GM18907 (cell line): ENCODE data around the gene UGGT2.
"Not testable (repeated sequence)": the region's sequence is repeated elsewhere in the genome, so short reads cannot be mapped to it uniquely, and the experiment has no call there.

Source experiments
- ATAC-seq: cut with Tn5 transposase; IDR thresholded peaks from one replicate; pipeline ENCODE4 v1.9.1; 2021; ENCODE audit warnings: mild to moderate bottlenecking, moderate library complexity; ENCODE audit not compliant: unreplicated experiment

The UGGT2 gene

DNA sequence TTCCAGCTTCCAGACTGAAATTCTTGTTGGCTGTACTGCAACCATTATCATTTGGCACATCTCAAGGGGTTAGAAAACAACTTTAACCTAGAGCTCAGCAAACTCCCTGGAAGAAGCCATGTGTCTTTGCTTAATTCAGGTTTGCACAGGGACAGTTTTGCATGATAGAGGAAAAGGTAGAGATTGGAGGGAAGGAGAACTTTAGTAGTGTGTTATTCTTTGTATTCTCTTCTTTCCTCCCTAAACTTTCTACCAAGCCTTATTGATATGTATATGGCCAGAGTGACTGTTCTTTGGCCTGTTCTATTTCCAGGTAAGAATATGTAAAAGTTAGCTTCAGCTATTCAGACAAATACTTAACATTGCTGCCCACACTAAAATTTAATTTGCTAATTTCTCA, 53.1 kb downstream of the UGGT2 start:
- ATAC-seq, result no peak

DNA sequence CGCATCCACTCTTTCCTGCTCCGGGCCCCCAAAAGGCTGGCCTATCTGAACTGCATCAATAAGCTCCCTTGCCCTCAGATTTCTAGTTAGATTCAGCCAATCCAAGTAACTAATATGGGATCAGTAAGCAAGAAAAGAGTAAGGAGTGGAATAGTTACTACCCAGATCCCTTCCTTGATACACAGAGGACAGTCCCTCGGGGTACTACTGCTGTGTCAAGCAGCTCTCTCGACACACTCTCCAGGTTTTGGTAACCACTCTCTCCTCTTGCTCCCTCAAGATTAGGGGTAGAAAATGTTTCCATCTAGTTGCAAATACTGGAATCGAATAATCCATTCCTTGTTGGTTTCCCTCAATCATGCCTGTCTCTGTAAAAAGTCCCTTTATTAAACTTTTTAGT, 65.4 kb downstream of the UGGT2 start:
- ATAC-seq, result no peak

DNA sequence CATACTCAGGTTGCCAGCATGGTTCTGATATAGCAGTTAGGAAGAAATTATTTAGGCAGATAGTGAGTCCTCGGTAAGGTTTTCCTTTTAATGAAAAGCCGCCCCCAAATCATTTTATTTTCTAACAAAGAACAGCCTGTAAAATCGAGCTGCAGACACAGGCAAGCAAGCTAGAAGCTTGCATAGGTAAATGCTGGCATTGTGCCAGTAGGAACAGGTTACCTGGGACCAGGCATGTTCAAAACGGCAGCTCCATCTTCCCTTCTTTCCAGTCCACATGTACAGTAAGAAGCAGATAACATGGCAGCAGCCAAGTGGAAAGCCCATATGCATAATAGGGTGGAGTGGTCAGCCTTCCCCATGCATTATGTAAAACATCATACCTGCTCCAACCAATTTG, 71.1 kb downstream of the UGGT2 start:
- ATAC-seq, result no peak

DNA sequence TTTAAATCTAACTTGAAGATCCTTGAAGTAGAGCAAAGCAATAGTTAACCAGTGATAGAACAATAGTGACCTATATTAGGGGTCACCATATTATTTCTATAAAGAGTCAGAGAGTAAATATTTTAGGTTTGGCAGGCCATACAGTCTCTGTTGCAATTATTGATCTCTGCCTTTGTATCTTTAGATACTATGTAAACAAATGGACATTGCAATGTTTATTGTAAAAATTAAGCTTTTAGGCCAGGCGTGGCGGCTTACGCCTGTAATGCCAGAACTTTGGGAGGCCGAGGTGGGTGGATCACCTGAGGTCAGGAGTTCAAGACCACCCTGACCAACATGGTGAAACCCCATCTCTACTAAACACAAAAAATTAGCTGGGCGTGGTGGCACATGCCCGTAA, 80.5 kb downstream of the UGGT2 start:
- not testable (repeated sequence) for ATAC-seq

DNA sequence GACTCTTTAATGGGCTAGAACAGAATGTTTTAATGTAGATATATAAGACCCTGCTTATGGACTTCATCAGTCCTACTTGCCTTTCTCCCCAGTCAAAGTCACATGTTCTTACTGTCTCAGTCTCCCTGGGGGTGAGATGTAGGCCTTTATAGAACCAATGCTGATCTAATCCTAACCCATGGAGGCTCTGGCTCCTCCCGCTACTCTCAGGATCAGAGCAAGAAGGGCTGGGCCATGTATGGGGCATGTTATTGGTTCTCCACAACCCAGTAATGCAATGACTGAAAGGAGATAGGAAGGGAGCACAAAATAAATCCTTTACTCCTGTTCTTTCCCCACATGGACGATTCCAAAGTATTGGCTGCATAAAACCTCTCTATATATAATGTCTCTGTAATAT, 82.3 kb downstream of the UGGT2 start:
- no peak for ATAC-seq

DNA sequence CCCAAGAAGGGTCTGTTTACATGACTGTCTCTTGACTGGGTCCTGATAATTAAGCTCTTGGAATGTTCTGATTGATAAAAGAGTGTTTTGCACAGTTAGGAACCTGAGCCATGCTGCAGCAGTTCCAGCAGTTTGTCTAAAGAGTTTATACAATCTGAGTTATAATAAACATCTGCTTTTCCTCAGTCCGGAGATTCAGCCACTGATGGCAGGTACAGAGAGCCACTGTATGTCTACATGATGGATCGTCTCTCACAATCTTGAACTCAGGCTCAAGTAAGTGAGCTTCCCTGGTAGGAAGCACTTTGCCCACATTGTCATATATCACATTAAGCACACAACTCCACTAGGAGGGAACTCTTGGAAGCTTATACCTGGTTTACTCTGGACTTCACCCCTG, 84.3 kb downstream of the UGGT2 start:
- ATAC-seq, result no peak

DNA sequence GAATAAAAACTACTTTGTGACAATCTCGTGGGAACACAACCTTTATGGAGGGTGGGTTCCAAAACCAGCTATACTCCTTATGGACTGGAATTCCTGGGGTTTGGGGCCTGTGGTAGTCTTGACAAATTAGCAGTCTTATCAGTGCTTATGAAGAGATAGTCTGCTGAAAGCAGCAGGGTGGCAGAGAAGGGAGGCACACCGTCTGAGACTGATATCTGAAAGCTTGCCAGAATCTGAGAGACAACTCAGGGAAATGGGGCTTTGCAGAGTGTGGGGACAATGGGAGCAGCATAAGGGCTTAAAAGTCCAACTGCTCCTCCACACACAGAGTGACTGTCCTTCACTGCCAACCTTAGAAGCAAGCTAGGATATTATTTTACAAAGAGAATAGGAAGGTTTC, 95.9 kb downstream of the UGGT2 start:
- ATAC-seq, result no peak

DNA sequence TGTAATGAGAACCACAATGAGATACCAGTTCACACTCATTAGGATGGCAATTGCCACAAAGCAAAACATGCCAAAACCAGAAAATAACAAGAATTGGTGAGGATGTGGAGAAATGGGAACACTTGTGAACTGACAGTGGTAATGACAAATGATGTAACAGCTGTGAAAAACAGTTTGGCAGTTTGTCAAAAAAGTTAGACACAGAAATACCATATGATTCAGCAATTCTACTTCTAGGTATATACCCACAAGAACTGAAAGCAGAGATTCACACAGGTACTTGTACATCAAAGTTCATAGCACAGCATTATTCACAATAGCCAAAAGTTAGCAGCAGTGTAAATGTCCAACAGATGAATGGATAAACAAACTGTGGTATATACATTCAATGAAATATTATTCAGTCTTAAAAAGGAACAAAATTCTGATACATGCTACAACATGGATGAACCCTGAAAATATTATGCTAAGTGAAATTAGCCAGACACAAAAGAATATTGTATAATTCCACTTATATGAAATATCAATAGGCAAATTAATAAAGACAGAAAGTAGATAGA, 96.5 kb downstream of the UGGT2 start:
- no peak for ATAC-seq

DNA sequence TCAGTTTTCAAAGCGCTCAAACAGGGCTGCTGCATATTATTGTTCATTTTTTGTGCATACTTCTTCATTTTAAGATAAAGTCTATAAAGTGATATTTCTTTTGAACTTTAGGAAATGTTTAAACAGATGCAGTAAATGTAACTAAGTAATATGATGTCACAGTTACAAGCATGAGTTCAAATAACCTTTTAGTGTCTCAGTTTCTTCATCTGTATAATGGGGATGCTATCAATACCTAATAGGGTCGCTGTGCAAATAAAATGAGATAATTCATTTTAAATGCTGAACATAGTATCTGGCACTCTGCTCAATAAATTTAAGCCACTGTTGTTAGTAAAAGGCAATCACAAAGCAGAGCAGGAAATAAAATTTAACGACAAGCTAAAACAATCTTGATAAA, 97.5 kb downstream of the UGGT2 start:
- no peak for ATAC-seq

DNA sequence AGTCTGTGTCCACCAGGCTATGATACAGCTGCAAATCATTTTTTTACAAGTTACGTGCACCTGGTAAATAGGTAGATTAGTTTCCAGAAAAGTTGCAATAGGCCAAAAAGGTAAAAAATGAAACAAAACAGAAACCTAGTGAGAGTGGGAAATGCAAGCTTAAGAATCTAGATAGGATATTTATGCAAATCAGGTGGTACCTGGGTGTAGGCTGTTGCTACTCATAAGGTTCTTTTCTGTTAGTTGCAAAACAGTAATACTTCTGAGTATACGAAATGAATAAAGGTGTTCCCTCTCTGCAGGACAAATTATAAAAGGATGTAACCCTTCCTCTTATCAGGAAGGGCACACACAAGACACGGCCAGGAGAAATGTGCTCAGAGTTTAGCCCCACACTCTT, 97.9 kb downstream of the UGGT2 start:
- peak; percentile 69 for ATAC-seq

DNA sequence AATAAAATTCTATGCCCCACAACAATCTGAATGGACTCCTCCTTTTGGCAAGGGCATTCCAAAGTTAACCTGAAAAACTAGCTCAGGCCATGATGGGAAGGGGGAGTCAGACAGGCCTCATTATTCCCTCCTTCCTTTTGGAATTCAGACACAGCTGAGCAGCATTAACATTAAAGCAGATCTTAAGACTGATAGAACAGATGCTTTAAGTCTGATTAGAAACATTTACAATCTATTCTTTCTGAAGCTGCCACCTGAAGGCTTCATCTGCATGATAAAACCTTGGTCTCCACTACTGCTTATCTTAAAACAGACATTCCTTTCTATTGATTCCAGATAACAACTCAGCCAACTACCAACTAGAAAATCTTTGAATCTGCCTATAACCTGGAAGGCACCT, 98.9 kb downstream of the UGGT2 start:
- ATAC-seq, result no peak

DNA sequence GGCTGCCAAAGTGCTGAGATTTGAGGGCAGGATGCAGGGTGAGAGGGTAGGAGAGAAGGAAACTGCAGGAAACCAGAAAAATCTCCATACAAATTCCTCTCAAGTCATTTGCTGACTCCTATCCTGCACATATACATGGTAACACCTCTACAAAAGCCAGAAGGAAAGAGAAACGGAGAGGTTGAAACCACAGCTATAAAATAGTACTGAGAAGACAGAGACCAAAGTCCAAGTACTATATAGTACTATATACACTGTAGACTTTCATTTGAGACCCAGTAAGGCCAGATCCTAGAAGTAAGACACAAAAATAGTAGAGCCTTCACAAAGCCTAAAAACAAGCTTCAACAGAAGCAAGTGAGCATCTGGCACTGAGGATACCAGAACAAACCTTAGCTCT, 103.1 kb downstream of the UGGT2 start:
- ATAC-seq, result no peak

DNA sequence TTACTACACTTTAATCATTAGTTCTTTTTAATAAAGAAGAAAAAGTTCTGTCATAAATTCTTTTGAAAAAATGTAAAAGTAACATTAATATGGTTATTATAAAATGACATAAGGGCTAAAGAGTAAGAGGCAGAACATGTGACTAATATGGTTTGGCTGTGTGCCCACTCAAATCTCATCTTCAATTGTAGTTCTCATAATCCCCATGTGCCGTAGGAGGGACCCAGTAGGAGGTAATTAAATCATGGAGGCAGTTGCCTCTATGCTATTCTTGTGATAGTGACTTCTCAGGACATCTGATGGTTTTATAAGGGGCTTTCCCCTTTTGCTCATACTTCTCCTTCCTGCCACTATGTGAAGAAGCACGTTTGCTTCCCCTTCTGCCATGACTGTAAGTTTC, 104.5 kb downstream of the UGGT2 start:
- ATAC-seq, result no peak

DNA sequence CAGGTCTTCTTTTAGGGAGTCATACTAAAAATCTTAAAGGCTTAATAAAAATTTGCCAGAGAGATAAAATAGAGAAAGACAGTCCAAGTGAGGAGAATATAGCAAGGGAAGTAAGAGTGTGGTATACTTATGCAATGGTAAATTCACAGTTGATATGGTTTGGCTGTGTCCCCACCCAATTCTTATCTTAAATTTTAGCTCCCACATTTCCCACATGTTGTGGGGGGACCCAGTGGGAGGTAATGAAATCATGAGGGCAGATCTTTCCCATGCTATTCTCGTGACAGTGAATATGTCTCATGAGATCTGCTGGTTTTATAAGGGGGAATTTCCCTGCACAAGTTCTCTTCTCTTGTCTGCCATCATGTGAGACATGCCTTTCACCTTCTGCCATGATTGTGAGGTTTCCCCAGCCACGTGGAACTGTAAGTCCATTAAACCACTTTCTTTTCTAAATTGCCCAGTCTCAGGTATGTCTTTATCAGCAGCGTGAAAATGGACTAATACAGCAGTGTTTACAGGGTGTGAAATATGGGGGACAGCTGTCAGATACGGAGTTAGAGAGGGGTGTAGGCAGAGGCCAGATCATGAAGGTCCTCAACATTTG, 115.4 kb downstream of the UGGT2 start:
- no peak for ATAC-seq

DNA sequence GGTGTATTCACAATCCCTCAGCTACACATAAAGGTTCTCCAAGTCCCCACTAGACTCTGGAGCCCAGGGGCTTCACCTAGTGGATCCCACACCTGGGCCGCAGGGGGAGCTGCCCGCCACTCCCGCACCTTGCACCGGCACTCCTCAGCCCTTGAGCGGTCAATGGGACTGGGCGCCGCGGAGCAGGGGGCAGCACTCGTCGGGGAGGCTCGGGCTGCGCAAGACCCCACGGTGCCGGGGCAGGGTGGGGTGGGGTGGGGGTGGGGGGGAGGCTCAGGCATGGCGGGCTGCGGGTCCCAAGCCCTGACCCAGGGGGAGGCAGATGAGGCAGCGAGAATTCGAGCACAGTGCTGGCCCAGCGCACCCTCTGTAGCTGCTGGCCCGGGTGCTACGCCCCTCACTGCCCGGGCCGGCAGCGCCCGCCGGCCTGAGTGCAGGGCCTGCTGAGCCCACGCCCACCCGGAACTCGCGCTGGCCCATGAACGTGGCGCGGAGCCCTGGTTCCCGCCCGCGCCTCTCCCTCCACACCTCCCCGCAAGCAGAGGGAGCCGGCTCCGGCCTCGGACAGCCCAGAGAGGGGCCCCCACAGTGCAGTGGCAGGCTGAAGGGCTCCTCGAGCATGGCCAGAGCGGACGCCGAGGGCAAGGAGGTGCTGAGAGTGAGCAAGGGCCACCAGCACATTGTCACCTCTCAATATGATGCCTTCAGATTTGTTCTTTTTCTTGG, 121.7 kb downstream of the UGGT2 start:
- no peak for ATAC-seq

DNA sequence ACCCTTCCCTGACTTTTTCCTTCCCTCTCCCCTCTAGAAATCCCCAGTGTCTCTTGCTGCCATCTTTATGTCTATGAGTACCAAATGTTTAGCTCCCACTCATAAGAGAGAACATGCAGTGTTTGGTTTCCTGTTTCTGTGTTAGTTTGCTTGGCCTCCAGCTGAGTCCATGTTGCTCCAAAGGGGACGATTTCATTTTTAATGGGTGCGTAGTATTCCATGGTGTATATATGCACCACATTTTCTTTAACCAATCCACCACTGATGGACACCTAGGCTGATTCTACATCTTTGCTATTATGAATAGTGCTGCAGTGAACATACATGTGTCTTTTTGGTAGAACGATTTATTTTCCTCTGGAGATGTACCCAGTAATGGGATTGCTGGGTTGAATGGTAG, 123.8 kb downstream of the UGGT2 start:
- no peak for ATAC-seq

DNA sequence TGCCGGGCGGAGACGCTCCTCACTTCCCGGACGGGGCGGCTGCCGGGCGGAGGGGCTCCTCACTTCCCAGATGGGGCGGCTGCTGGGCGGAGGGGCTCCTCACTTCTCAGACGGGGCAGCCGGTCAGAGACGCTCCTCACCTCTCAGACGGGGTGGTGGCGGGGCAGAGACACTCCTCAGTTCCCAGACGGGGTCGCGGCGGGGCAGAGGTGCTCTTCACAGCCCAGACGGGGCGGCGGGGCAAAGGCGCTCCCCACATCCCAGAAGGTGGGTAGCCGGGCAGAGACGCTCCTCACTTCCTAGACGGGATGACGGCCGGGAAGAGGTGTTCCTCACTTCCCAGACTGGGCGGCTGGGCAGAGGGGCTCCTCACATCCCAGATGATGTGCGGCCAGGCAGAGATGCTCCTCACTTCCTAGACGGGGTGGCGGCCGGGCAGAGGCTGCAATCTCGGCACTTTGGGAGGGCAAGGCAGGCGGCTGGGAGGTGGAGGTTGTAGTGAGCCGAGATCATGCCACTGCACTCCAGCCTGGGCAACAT, 124.8 kb downstream of the UGGT2 start:
- not testable (repeated sequence) for ATAC-seq

DNA sequence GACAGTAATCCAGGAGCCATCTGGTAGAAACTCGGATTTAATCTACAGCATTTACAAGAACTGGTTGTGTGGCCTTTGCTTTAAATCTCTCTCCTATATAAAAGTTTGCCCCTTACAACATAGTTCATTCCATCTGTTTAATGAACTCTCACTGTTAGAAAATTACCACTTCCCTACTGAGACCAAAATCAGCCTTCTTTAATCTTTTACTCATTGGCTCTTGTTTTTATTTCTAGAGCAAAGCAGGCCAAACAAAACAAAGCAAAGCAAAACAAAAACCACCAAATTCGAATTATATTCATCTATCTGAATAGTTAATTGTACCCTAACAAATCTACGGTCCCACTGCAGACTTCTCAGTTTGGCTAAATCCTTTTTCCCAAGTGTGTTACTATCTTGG, 127.0 kb downstream of the UGGT2 start:
- ATAC-seq, result no peak

DNA sequence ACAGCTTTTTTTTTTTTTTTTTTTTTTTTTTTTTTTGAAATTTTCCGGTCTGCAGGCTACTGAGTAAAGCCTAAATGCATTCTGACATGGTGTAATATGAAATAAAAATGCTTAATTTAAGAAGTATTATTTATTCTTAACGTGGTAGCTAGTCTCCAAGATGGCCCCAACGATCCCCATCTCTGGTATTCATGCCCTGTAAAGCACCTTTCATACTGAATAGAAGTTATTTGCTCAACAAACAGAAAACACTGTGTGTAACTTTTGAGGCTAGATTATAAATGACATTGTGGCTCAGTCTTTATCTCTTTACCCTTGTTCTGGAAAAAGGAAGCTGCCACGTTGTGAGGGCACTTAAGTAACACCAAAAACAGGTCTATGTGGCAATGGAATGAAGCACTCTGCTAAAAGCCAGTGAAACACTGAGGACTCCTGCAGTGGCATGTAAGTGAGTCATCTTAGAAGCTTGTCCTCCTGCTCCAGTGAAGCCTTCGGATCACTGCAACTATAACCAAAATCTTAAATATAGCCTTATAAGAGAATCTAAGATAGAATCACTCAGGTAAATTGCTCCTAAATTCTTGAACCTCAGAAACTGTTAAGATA, 128.7 kb downstream of the UGGT2 start:
- no peak for ATAC-seq

DNA sequence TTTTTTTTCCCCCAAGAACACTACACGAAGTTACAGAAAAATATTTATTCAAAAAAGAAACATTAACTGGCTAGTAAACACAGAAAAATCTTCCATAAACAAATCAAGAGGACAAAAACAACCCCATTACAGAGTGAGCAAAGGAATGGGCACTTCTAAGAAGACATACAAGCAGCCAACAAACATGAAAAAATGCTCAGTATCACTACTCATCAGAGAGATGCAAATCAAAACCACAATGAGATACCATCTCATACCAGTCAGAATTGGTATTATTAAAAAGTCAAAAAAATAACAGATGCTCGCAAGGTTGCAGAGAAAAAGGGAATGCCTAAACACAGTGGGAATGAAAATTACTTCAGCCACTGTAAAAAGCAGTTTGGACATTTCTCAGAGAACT, 131.7 kb downstream of the UGGT2 start:
- no peak for ATAC-seq

DNA sequence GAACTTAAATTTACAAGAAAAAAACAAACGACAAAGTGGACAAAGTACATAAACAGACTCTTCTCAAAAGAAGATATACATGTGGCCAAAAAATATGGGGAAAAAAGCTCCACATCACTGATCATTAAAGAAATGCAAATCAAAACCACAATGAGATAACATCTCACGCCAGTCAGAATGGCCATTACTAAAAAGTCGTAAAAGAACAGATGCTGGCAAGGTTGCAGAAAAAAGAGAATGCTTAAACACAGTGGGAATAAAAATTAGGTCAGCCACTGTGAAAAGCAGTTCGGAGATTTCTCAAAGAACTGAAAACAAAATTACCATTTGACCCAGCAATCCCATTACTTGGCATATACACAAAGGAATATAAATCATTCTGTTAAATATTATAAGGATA, 132.7 kb downstream of the UGGT2 start:
- ATAC-seq, result no peak

DNA sequence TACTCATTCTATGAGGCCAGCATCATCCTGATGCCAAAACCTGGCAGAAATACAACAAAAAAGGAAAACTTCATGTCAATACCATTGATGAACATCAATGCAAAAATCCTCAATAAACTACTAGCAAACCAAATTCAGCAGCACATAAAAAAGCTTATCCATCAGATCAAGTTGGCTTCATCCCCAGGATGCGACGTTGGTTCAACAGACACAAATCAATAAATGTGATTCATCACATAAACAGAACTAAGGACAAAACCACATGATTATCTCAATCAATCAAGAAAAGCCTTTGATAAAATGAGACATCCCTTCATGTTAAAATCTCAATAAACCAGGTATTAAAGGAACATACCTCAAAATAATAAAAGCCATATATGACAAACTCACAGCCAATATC, 134.3 kb downstream of the UGGT2 start:
- no peak for ATAC-seq
